ENCODE results near the gene CCR7.
"Not testable (repeated sequence)": the region's sequence is repeated elsewhere in the genome, so short reads cannot be mapped to it uniquely, and the experiment has no call there.

CCR7 gene

GRCh38 chr17:40597556-40598300 is 32.5 kb upstream of the CCR7 start:
- DNase-seq (ENCODE audit: low read depth in 3 of 3): no peak

GRCh38 chr17:40597156-40597555 is 31.9 kb upstream of the CCR7 start:
- DNase-seq (ENCODE audit: low read depth in 3 of 3): no peak

DNA sequence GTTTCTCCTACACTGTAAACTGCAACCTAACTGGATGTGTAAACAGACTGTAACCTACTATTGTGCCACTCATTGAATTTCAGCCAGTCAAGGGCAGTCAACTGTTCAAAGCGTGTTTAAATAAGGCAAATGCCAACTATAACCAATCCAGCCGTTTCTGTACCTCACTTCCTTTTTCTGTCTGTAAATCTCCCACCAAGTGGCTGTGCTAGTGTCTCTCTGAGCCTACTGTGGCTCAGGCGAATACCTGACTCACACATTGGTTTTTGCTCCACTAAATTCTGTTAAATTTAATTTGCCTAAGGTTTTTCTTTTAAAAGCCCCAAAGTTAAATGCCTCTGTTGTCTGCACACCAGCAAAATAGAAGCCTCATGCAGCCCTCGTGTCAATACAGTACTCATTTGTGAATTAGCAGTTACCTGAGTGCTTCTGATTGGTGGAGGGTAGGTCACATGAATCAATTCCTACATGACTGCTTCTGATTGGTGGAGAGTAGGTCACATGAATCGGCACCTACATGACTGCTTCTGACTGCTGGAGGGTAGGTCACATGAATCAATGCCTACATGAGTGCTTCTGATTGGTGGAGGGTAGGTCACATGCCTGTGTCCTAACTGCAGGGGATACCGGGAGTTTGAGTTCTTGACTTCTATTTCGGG is 31.1 kb upstream of the CCR7 start:
- DNase-seq (ENCODE audit: low read depth in 3 of 3): no peak

GRCh38 chr17:40590742-40591141 is 25.5 kb upstream of the CCR7 start:
- no peak for DNase-seq (ENCODE audit: low read depth in 3 of 3)

DNA sequence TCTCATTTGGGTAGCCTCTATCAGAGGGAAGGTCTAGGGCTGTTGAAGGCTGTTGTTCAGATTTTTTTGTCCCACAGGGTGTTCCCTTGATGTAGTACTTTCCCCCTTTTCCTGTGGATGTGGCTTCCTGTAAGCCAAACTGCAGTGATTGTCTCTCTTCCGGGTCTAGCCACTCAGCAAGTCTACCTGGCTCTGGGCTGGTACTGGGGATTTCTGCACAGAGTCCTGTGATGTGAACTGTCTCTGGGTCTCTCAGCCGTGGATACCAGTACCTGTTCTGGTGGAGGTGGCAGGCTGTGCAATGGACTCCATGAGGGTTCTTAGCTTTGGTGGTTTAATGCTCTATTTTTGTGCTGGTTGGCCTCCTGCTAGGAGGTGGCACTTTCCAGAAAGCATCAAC is 23.3 kb upstream of the CCR7 start:
- no peak for DNase-seq (ENCODE audit: low read depth in 3 of 3)

- DNase-seq (ENCODE audit: low read depth in 3 of 3): not testable (repeated sequence)
Measured at GRCh38 chr17:40586264-40586663, 21.0 kb upstream of the CCR7 start.

- not testable (repeated sequence) for DNase-seq (ENCODE audit: low read depth in 3 of 3)
Measured at GRCh38 chr17:40584950-40585349, 19.7 kb upstream of the CCR7 start.

GRCh38 chr17:40582328-40582901 is 17.1 kb upstream of the CCR7 start:
- DNase-seq (ENCODE audit: low read depth in 3 of 3): no peak

DNA sequence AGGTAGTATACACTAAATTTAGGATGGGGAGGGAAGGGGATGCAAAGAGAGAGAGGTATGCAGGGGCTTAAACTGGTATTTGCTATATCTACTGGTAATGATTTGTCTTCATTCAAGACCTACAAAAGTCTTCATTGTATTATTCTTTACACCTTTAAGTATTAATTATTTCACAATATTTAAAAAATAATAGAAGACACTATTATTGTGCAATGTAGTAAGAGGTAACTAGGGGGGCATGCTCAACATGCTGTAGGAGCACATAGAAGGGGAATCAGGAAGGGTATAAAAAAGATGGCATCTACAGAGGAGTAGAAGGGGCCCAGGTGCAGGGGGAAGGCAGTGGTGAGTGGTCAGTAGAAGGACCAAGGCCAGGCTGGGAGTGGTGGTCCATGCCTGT is 14.9 kb upstream of the CCR7 start:
- no peak for DNase-seq (ENCODE audit: low read depth in 3 of 3)

- no peak for DNase-seq (ENCODE audit: low read depth in 3 of 3)
Measured at GRCh38 chr17:40579471-40579870, 14.2 kb upstream of the CCR7 start.

GRCh38 chr17:40577611-40578065 is 12.4 kb upstream of the CCR7 start:
- no peak for DNase-seq (ENCODE audit: low read depth in 3 of 3)

GRCh38 chr17:40576113-40576740 is 11.0 kb upstream of the CCR7 start:
- DNase-seq (ENCODE audit: low read depth in 3 of 3): no peak

DNA sequence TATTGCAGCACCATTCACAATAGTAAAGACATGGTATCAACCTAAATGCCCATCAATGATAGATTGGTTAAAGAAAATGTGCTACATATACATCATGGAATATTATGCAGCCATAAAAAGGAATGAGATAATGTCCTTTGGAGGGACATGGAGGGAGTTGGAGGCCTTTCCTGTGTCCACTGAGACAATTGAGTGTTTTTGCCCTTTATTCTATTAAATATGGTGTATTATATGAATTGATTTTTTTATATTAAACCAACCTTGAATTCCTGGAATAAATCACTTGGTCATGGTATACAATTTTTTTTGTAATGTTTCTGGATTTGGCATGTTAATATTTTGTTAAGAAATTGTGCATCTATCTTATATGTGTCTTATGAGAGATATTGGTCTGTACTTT is 9.0 kb upstream of the CCR7 start:
- no peak for DNase-seq (ENCODE audit: low read depth in 3 of 3)

DNA sequence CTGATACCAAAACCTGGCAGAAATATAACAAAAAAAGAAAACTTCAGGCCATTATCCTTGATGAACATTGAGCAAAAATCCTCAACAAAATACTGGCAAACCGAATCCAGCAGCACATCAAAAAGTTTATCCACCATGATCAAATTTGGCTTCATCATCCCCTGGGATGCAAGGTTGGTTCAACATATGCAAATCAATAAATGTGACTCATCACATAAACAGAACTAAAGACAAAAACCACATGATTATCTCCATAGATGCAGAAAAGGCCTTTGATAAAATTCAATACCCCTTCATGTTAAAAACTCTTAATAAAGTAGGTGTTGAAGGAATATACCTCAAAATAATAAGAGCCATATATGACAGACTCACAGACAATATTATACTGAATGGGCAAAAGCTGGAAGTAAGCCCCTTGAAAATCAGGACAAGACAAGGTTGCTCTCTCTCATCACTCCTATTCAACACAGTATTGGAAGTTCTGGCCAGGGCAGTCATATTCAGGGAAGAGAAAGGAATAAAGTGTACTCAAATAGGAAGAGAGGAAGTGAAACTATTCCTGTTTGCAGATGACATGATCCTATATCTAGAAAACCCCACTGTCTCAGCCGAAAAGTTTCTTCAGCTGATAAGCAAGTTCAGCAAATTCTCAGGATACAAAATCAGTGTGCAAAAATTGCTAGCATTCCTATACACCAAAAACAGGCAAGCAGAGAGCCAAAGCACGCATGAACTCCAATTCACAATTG is 7.1 kb upstream of the CCR7 start:
- DNase-seq (ENCODE audit: low read depth in 3 of 3): not testable (repeated sequence)

GRCh38 chr17:40568074-40568836 is 3.0 kb upstream of the CCR7 start:
- no peak for DNase-seq (ENCODE audit: low read depth in 3 of 3)

DNA sequence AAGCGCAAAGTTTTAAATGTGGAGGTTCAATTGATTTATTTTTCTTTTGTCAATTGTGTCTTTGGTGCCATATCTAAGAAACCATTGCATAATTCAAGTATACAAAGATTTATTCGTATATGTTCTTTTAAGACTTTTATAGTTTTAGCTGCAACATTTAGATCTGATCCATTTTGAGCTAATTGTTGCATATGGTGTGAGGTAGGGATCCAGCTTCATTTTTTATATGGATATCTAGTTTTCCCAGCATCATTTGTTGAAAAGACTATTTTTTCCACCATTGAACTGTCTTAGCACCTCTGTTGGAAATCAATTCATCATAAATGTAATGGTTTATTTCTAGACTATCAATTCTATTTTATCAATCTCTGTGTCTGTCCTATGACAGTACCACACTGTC is 2.1 kb upstream of the CCR7 start:
- DNase-seq (ENCODE audit: low read depth in 3 of 3): no peak

GRCh38 chr17:40565769-40566409 is 617 bp upstream of the CCR7 start:
- DNase-seq (ENCODE audit: low read depth in 3 of 3): no peak

- DNase-seq (ENCODE audit: low read depth in 3 of 3): no peak
Measured at GRCh38 chr17:40564195-40564882, 933 bp downstream of the CCR7 start.

DNA sequence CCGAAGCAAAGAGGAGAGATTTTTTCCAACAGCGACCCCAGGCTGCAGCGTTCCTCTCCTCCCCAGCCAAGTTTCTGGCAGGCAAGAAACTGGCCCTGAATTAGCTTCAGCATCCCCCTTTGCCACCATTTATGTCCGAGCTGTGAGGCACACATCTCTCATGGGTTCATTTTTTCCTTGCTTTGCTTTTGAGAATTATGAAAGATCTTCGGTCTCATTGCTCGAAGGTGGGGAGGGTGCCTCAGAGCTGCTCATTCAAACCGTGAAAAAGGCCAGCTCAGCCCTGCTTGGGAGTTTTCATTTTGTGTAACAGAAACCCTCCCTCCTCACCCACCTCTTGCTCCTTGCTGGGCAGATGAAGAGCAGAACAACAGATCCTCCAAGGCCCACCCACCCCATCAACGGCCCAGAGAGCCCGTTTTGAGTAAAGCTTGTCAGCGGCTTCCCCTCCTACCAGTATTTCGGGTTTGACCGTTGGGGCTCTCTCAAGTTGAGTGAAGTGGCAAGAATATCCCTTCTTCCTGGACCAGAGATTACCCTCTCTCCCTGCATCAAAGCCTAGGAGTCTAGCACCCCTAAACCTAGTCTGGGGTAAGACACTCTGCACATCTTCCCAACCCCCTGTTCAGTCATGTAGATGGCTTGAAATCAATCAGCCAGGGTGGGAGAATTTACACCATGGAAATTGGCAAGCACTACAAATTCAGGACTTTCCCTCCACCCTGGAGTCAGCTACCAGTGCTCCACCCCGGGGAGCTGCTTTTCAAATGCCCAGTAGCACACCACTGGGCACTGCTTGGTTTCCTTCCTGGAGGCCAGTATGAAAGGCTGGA is 1.8 kb downstream of the CCR7 start:
- no peak for DNase-seq (ENCODE audit: low read depth in 3 of 3)
